HG03039 (cell line): ENCODE data around the gene SPTLC3.
A peak's percentile ranks its signal among the peaks of the same experiment; 100 is the strongest.

Experiments used
- ATAC-seq: cut with Tn5 transposase; IDR thresholded peaks from one replicate; pipeline ENCODE4 v1.9.1; 2021; ENCODE audit warnings: mild to moderate bottlenecking, moderate library complexity; ENCODE audit not compliant: unreplicated experiment

SPTLC3 gene

DNA sequence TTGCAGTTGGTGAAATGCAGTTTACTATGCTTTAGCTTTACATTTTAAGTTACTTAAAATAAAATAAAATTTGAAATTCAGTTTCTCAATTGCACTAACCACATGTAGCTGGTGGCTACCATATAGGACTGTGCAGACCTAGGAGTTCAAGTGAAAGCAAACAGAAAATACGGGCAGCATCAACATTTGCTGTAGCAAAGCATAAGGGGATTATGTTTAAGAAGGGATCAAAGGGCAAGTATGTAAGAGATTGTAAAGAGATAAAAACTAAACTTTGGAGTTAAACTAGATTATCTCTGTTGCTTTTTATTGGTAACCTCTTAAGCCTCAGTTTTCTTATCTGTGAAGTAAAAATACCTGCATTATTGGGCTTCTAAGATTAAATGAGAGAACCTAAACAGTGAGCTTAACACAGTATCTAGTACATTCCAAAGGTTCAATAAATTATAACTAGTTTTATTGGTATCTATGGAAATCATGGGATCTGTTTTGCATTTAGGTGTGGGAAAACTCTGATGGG, 81.2 kb downstream of the SPTLC3 start:
- ATAC-seq = no peak

DNA sequence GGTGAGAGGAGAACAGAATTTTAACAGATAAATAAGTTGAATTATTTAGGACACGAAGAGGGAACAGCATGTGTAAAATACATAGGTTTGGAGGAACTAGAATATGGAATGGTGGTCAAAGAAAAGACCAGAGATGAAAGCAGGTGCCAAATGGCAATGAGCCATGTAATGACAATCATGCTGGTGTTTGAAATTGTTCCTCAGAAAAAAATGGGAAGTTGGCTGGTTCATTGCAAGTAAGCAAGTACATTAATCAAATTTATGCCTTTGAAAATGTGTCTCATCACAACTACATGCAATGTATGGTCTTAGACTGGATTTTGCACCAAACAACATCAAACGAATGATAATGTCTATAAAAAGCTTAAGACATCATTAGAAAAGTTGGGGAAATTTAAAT, 83.3 kb downstream of the SPTLC3 start:
- no peak for ATAC-seq

DNA sequence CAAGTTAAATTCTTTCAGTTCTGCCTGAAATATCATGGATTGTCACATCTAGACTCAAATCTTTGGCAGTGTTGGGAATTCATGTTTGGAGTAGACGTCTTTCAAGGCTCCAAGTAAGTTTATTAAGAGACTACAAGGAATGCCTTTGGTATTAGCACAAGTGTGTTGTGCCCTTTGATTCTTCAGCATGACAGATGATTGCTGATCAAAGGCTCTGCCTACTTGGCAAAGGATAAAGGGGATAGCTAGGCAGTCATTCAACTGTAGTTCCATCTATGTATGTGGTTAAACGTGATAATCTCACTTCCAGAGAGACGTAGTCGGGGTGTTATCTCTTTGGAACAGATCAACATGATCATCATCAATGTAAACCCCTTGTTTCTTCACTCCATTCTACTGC, 86.2 kb downstream of the SPTLC3 start:
- no peak for ATAC-seq

DNA sequence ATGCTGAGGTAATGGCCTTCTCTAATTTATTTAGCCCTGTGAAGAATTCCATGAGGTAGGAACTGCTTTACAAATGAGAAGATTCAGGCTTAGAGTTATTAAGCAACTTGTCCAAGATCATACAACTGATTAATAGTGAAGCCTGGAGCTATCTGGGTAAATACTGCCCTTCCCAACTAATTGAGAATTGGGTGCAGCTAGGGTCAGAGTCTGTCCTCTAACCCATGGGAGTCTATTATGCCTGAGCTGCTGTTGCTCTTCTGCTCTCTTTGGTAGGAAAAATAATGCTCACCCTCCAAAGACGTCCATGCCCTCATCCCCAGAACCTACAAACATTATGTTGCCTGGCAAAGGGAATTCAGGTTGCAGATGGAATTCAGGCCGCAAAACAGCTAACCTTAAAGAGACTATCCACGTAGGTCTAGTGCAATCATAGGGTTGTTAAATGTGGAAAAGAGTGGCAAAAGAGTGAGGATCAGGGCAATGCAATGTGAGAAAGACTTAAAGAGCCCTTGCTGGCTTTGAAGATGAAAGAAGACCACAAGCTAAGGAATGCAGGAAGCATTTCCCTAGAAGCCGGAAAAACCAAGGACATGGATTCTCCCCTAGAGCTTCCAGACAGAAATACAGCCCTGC, 90.1 kb downstream of the SPTLC3 start:
- ATAC-seq = no peak

DNA sequence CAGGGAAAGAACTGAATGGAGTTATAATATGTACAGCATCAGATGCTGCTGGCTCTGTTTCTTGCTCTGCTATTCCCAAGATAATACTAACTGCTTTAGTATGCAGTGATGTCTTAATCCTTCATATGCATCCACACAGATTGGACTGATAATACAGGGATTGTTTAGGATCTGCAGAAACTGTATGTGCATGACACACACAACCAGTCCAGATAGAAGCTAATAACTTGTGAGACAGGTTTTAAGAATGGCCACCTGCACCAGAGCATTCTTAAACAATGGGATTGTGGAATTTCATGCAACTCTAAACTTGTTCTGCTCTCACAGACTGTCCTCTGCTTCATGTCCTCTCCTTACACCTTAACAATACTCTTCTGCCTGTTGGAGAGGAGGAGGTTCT, 90.9 kb downstream of the SPTLC3 start:
- ATAC-seq = no peak

DNA sequence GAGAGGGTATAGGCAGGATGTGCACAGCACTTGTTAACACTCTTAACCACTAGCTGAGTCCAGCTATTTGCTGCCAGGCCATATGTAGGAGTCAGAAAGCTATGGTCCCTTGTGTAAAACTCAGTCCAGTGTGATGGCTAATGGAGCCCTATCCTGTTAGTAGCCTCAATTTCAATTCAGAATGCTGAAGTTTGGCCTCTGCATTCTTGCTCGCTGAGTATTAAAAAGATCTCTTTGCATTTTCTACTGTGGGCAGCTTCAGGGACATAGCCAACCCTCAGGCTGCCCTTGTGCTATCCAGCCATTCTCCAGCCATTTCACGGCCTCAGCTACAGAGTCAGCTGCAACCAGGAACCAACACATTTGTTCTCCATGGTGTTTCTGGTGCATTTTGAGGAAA, 92.5 kb downstream of the SPTLC3 start:
- no peak for ATAC-seq

DNA sequence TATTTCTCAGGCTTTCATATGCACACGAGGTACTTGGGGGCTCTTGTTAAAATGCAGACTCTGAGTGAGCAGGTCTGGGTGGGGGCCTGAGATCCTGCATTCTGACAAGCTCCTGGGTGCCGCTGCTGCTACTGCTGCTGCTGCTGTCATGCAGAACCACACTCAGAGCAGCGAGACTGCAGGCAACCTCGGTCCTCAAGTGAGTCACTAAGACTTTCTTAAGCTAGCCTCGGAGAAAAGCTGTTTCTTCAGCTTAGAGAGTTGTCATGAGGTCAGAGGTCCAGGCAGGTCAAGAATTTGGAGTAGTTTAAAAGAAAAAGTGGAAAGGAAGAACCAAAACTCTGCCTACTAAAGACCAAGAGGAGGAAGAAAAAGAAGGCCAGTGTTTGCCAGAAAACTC, 92.9 kb downstream of the SPTLC3 start:
- no peak for ATAC-seq

DNA sequence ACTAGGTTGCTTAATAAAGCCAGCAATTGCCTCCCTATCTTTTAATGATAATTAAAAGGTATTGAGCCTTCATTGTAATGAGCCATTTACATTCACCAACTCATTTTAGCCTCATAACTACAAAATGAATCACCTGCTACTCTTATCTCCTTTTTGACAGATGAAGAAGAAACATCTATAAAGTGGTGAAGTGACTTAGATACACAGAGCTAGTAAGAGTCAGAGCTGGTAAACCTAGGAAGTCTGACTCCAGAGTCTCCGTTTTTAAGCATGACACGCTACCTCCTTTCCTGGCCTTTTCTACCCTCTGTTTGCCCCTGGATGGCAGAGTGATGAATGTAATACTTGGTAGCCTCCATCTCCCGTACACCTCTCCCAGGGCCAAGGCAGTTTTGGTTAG, 93.5 kb downstream of the SPTLC3 start:
- no peak for ATAC-seq

DNA sequence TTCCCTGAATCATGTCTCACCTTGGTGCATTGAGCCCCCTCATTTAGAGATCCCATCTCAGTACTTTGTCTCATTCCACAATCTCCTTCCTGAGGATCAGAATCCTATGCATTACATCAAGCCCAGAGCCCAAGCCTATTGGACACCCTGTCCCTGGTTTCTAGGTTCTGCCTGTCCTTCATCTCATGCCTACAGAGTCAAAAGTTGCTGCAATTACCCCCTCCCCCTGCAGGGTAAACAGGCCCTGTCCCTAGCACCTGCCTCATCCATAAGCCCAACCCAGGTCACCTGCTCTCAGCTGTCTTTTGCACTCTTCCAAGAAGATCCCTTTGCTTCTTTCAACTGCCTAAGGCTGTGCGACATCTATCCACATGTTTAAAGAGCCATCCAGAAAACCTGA, 93.9 kb downstream of the SPTLC3 start:
- ATAC-seq = no peak

DNA sequence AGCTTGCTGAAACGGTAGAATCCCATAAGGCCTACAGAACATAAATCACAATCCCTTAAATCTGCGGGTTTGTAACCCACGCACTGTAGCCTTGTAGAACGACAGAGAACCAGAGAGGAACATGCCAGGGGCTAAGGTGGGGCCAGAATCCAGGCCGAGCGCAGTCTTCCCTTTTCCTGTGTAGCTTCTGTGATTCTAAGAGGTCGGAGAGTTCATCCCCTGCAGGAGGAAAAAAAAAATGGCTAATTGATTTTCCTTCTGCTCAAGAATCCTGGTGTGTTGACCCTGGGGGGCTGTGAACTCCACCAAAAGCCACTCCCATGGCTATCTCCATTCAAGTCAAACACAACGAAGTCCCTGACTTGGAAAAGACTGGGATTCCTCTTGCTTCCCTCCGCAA, 96.3 kb downstream of the SPTLC3 start:
- ATAC-seq = no peak

DNA sequence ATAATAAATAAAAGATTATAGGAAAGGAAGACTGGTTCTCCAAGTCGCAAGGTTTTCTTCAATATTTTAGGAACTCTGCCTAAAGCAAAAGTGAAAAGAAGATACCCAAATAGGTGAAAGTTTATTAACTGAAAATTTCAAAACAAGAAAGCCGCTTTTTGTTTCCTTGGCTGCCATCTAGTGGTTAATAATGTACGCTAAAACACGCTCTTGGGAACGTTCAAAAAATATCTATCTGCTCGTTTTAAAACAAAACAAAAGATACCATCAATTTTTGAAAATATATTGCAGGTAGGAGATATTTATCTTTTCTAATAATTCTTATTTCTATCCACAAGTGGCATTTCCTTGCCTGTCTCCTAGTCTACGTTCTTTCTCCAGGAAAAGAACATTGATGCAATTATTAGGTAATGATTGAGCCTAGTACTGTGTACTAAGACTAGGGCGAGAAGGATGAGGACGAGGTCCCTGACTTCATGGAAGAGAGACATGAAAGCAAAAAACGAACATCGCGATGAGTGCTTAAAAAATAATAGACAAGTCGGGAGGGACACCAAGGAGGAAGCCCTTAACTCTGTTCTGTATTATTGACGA, 97.2 kb downstream of the SPTLC3 start:
- ATAC-seq = no peak

DNA sequence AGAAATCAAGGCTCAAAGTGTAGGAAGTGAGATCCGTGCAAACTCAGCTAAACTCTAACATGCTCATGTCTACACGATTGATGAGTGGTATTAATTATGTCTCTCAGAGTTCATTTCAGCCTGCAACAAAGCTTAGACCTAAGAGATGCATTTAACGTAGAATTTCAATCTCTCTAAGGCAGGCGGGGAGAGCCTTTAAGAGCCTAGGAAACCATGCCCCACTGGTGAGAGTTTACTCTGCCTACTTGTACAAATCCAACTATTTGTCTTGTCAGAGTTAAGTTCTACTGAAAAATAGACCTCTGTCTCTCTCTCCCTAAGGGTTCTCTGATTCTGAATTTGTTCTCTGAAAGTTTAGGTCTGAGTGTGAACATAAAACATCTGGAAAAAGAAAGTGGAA, 100.9 kb downstream of the SPTLC3 start:
- no peak for ATAC-seq

DNA sequence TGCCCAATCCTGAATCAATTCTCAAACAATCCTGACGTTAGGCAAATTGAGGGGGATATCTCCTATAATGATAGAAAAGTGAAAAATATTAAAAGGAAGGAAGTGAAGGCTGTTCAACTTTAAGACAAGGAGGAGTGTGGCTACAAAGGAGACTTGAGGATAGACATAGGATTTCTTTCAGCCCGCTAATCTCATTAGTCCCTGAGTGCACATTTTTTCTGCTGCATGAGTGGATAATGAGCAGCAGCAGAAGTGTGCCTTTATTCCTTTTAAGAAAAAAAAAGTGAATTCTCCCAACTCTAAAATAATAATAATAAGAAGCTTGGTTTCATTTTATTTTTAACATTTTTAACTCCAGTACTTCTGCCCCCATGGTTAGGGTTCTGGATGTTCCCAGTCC, 102.0 kb downstream of the SPTLC3 start:
- no peak for ATAC-seq

DNA sequence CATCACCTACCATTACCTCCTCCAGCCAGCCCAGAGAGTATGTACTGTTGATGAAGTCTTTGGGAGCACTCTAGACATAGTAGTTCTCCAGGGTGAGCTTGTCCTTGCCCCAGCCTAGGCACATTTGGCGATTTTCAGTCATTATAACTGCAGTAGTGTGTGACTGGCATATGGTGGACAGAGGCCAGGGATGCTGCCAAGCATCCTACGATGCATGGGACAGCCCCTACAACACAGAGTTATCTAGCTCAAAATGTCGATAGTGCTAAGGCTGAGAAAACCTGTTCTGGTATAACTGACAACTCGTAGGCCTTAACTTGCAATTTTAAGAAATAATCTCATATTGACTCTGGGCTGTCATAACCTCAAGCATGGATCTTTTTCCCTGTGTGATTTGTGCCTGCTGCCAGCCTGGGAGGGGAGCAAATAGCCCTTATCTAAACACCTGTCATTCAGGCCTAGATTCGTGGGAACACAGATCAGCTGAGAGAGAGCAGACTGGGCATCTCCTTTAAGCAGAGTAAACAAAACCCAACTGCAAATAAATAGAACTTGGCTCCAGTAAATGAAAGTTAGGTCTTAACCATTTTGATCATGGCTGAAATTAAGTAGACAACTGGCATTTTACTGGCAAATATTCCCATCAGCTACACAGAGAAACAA, 102.6 kb downstream of the SPTLC3 start:
- ATAC-seq = no peak

DNA sequence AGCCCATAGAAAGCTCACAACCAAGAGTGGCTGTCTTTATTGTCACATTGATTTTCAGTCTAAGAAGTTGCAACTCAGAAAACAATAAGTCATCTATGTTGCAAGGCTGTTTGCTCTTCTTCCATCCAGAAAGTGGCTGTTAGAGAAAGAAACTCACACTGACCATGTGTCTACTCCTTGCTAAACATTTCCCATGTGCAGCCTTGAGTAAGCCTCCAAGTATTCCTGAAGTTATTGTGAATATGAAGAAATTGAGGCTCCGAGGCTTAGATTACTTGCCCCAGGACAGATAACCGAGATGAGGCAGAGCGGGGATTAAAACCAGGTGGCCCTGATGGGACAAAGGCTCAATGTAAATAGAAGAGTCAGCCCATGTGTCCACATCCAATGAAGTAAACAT, 105.0 kb downstream of the SPTLC3 start:
- no peak for ATAC-seq

DNA sequence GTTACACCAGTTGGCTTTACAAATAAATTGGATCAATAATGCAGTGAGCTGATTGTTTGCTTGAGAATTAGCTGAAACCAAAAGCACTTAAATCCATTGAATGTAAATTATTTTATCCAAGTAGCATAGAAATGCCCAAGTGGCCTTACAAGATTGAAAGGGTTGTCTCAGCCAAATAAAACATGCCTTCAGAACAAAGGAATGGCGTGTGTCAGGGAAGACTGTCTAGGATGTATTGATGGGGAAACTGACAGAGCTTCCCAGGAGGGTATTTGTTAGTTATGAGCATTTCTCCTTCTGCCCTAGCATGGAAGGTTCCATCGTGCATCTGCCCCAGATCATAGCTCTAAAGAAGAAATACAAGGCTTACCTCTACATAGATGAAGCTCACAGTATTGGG, 108.4 kb downstream of the SPTLC3 start:
- no peak for ATAC-seq

DNA sequence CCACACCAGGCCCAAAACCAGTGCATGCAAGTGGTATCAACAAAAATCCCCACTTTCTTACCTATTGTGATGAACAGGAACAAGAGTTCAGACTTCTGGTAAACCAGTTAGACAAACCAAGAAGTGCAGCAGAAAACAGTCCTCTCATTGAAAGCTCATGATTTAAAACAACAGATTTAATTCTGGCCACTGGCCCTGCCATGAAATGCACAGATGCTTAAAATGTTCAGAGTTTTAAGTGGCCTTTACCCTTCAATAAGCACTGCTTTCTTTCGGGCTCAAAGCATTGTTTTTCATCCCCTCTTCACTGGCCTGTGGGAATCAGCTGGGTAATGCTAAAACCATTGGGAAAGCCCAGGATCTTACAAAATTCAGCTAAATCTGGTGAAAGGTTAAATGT, 109.9 kb downstream of the SPTLC3 start:
- ATAC-seq = no peak

DNA sequence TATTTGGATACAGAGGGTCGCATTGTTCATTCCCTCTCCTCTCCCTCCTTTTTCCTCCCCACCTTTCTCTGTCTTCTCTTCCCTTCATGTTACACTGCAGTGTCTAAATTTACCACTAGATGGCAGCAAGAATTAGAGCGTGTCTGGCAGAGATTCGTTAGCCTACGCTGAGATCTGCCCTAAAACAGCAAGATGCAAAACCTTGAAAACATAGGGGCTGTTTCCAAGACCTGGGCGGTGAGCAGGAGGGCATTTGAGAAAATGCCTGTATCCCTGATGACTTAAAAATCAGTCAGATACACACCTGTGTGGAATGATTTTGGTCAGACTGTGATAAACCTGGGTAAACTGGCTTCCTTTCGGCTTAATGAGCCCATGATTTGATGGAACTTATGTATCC, 110.8 kb downstream of the SPTLC3 start:
- ATAC-seq = no peak

DNA sequence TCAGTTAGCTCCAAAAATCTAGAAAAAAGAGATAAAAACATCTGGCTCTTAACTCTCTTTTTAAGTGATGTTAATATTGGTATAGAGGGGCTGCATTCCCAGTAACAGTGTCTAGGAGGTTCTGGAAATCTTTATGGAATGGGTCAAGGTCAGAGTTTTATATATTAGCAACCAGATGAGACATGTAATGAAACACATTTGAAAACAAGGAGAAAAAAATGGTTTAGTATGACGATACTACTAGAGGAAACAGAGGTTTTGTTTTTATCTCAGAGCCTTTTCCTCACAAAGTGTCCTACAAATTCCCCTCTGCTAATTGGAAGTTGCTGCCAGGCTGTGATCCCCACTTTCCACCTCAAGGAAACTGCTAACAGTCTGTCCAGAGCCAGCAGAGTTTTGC, 111.7 kb downstream of the SPTLC3 start:
- no peak for ATAC-seq

DNA sequence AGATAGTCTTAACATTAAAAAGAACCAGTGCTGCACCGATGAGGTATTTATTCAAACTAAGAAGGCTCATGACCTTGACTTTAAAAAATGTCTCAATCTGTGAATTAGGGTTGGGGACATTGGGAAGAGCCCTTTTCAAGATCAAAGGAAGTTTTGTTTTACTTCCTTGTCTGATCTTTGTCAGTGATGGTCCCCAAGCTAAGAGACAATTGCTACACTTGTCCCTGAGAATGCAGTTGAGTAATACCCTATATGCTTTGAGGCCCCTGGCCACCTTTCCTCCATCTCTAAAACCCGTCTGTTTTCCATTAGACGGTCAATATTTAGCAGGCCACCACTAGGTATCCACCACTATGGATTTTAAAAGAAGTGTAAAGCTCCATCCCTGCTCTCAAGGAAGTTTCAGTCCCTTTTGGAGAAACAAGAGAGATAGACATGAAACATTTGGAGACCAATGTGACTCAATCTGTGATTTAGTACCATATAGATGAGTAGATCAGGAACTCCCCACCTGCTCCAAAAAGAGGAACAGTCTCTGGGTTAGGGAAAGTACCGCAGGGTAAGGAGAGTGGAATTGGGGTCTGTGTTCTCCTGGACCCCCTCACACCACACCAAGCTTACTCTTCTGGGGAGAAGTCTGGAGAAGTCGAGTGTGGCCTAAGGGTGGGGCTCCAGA, 113.2 kb downstream of the SPTLC3 start:
- ATAC-seq = peak; percentile 81

DNA sequence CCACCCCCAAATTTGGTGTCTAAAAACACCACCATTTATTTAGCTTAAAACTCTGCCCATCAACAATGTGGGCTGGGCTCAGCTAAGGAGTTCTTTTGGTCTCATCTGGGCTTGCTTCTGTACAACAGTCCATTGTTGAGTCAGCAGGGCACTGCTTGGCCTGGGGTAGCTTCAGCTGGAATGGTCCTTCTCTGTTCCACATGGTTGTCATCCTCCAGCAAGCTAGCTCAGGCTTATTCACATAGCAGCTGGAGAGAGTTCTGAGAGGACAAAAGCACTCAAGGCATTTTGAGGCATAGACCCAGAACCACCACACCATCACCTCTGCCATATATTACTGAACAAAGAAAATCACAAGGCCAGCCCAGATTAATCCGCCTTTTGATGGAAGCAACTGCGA, 116.7 kb downstream of the SPTLC3 start:
- ATAC-seq = no peak

DNA sequence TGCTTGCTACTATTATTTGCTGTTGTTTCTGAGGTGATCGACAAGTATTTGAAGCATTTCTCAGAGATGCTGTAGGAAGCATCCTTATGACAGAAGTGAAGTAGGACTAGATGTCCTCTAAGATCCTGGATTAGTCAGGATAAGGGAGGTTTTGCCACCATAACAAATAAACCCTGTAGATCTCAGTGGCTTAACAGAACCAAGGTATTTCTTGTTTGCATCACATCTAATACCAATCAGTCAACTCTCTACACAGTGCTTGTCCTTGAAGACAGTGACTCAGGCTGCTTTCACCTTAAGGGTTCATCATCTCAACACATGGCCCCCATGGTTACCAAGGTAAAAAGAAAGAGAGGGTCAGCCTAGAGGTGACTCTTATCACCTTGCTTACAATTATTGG, 119.4 kb downstream of the SPTLC3 start:
- ATAC-seq = no peak
